ENCODE measurements around the gene MTCH1. TPM values are rescaled to one million over a fixed set of nuclear protein-coding genes. Genes with fewer than 3 reads are reported as not detected.

Gene MTCH1
- total and polyA plus RNA-seq, 4 donors = 120 to 210 (median 157) TPM

DNA sequence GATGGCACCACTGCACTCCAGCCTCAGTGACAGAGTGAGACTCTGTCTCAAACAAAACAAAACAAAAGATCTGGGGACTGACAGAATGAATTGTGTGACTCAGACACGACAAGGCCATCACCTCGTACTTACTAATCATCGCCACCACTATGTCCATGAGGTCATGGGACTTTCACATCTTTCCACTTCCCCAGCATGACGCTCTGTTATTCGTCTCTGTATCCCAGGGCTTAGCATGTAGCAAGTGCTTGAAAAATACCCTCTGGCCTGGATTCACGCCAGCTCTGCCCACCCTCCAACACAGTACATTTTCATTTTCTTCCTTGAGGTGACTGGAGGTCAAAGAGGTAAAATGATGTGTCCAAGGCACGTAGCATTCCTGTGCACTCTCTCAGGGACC is 47.3 kb upstream of the MTCH1 start:
- Histone ChIP-seq H3K4me3 (no peak overlapping the region), H3K9me3 (ENCODE audit: control insufficient read depth in 4 of 4, insufficient read depth in 3 of 4, low read length in 3 of 4) (no peaks in the 10 kb centered on the region), H3K27me3 (ENCODE audit: control insufficient read depth in 3 of 3, insufficient read depth in 3 of 3, low read length in 2 of 3) (no peaks in the 10 kb centered on the region), H3K9ac (ENCODE audit: insufficient read depth in 1 of 2, low read length in 2 of 2) (no peak overlapping the region), H3K4me1 (ENCODE audit: control insufficient read depth in 5 of 5, insufficient read depth in 5 of 5, low read length in 5 of 5) (no peaks in the 10 kb centered on the region), H3K36me3 (ENCODE audit: control insufficient read depth in 4 of 4, insufficient read depth in 4 of 4, low read length in 4 of 4) (no peaks in the 10 kb centered on the region), H3K27ac (ENCODE audit: low read depth in 1 of 2, low read length in 1 of 2) (no peak overlapping the region)
- ATAC-seq (ENCODE audit: insufficient read depth, low FRiP score) (no peak), DNase-seq (no peak)
- TF ChIP-seq, protein P1, sequence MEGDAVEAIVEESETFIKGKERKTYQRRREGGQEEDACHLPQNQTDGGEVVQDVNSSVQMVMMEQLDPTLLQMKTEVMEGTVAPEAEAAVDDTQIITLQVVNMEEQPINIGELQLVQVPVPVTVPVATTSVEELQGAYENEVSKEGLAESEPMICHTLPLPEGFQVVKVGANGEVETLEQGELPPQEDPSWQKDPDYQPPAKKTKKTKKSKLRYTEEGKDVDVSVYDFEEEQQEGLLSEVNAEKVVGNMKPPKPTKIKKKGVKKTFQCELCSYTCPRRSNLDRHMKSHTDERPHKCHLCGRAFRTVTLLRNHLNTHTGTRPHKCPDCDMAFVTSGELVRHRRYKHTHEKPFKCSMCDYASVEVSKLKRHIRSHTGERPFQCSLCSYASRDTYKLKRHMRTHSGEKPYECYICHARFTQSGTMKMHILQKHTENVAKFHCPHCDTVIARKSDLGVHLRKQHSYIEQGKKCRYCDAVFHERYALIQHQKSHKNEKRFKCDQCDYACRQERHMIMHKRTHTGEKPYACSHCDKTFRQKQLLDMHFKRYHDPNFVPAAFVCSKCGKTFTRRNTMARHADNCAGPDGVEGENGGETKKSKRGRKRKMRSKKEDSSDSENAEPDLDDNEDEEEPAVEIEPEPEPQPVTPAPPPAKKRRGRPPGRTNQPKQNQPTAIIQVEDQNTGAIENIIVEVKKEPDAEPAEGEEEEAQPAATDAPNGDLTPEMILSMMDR (IDR thresholded peaks at IDR 0.05; ENCODE audit: control extremely low read depth, extremely low read depth) = no peak
- 69 to 71% methylated on average over 7 of the region's 7 CpGs for WGBS, 2 donors

- no peak for ATAC-seq (ENCODE audit: insufficient read depth, low FRiP score)
- H3K36me3 ChIP-seq (ENCODE audit: control insufficient read depth in 4 of 4, insufficient read depth in 4 of 4, low read length in 4 of 4) = peaks cover 0 to 1% (median 0%) of the 10 kb centered on the region in 4 donors
- no peak overlapping the region for H3K4me3 ChIP-seq
- H3K27me3 ChIP-seq (ENCODE audit: control insufficient read depth in 3 of 3, insufficient read depth in 3 of 3, low read length in 2 of 3) = no peaks in the 10 kb centered on the region
- H3K4me1 ChIP-seq (ENCODE audit: control insufficient read depth in 5 of 5, insufficient read depth in 5 of 5, low read length in 5 of 5) = no peaks in the 10 kb centered on the region
- DNase-seq = no peak
- H3K27ac ChIP-seq (ENCODE audit: low read depth in 1 of 2, low read length in 1 of 2) = no peak overlapping the region
- no peak overlapping the region for H3K9ac ChIP-seq (ENCODE audit: insufficient read depth in 1 of 2, low read length in 2 of 2)
- WGBS, 2 donors = 83 to 93% methylated on average over 7 of the region's 7 CpGs
- no peaks in the 10 kb centered on the region for H3K9me3 ChIP-seq (ENCODE audit: control insufficient read depth in 4 of 4, insufficient read depth in 3 of 4, low read length in 3 of 4)
- TF ChIP-seq, protein P1 (IDR thresholded peaks at IDR 0.05; ENCODE audit: control extremely low read depth, extremely low read depth) = no peak
Measured at GRCh38 chr6:37032239-37032638, 46.2 kb upstream of the MTCH1 start.

DNA sequence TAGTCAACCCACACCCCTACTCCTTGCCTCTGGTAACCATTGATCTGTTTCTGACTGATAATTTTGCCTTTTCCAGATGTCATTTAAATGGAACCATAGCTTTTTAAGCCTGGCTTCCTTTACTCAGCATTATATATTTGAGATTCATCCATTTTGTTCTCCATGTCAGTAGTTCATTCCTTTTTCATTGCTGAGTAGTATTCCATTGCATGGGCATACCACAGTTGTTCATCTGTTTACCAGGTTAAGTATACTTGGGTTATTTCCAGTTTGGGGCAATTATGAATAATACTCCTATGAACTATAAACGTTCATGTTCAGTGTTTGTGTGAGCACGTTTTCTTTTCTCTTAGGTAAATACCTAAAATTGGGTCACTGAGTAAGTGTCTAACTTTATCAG is 44.6 kb upstream of the MTCH1 start:
- no peaks in the 10 kb centered on the region for H3K4me1 ChIP-seq (ENCODE audit: control insufficient read depth in 5 of 5, insufficient read depth in 5 of 5, low read length in 5 of 5)
- no peak overlapping the region for H3K9ac ChIP-seq (ENCODE audit: insufficient read depth in 1 of 2, low read length in 2 of 2)
- H3K27ac ChIP-seq (ENCODE audit: low read depth in 1 of 2, low read length in 1 of 2) = no peak overlapping the region
- H3K9me3 ChIP-seq (ENCODE audit: control insufficient read depth in 4 of 4, insufficient read depth in 3 of 4, low read length in 3 of 4) = no peaks in the 10 kb centered on the region
- DNase-seq (no peak), ATAC-seq (ENCODE audit: insufficient read depth, low FRiP score) (no peak)
- no peaks in the 10 kb centered on the region for H3K27me3 ChIP-seq (ENCODE audit: control insufficient read depth in 3 of 3, insufficient read depth in 3 of 3, low read length in 2 of 3)
- TF ChIP-seq, protein P1 (IDR thresholded peaks at IDR 0.05; ENCODE audit: control extremely low read depth, extremely low read depth) = no peak
- WGBS, 2 donors = 79 to 92% methylated on average over 2 of the region's 2 CpGs
- H3K36me3 ChIP-seq (ENCODE audit: control insufficient read depth in 4 of 4, insufficient read depth in 4 of 4, low read length in 4 of 4) = peaks cover 0 to 2% (median 0%) of the 10 kb centered on the region in 4 donors
- H3K4me3 ChIP-seq = no peak overlapping the region
